Stimulated activated CD8-positive, alpha-beta memory T cell treated with anti-CD3 and anti-CD28 coated beads, Interleukin-7, amount 100 ng/mL, for 24 hours (primary cell): Measurements from ENCODE around the gene PRDX5.

Experiments
- DNase-seq: peaks from one replicate; pipeline ENCODE4 v3.0.0-alpha.2; 2020; ENCODE audit warnings: low read depth

PRDX5 gene

DNA sequence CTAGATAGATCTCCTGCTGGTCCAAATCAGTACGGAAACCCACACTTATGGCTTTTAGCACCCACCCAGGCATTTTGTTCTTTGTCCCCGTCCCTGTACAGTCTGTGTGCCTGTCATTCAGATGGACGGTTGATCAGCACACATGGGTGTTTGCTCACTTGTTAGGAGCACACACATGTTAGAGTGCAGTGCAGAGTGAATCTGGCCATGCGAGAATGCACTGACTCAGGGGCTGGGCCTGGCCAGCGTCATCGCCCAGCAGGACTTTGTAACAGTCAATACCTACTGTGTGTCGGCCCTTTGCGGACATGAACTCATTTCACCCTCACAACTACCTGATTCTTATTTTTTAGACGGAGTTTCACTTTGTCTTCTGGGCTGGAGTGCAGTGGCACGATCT, 44.4 kb downstream of the PRDX5 start:
- no peak for DNase-seq

DNA sequence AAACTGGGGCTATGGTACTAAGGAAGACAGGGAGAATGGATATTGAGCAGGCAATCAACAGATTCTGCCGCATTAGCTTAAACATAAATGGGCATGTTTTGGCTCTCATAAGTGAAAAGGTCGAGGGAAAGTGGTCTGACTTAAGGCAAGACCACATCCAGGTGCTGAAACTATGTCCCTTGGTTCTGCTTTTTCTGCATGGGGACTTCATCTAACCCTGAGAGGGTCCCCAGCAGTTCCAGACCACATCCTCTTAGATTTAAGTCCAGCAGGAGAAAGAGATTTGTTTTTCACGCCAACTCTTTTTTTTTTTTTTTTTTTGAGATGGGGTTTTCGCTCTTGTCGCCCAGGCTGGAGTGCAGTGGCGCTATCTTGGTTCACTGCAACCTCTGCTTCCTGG, 46.5 kb downstream of the PRDX5 start:
- DNase-seq = no peak

DNA sequence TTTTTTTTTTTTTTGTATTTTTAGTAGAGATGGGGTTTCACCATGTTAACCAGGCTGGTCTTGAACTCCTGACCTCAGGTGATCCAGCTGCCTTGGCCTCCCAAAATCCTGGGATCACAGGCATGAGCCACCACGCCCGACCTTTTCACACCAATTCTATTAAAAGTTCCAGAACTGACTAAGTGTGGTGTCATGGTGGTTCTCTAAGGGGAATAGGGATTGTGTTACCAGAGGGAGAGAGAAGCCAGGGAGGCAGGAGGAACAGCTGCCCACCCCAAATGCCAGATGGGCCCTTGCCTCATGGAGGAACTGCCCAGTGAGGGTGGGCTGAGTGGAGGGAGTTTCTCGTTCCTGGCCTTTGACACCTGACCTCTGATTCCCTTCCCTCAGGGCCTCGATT, 47.0 kb downstream of the PRDX5 start:
- DNase-seq = no peak

DNA sequence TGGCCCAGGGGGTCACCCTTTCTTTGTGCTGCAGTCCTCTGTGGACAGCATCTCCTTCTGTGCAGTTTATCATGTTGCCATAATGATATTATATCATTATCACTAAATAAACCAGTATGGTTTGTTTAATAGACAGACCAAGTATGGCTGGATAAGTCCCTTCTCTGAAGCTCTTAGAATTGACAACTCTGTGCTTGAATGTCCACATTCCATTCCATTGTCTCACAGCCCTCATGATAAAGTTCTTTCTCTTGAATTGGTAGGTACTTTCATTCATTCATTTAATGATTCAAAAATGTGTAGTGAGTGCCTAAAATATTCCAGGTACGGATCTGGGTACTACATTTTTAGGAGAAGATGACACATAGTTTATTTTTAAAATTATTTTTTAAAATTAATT, 48.8 kb downstream of the PRDX5 start:
- DNase-seq = no peak

DNA sequence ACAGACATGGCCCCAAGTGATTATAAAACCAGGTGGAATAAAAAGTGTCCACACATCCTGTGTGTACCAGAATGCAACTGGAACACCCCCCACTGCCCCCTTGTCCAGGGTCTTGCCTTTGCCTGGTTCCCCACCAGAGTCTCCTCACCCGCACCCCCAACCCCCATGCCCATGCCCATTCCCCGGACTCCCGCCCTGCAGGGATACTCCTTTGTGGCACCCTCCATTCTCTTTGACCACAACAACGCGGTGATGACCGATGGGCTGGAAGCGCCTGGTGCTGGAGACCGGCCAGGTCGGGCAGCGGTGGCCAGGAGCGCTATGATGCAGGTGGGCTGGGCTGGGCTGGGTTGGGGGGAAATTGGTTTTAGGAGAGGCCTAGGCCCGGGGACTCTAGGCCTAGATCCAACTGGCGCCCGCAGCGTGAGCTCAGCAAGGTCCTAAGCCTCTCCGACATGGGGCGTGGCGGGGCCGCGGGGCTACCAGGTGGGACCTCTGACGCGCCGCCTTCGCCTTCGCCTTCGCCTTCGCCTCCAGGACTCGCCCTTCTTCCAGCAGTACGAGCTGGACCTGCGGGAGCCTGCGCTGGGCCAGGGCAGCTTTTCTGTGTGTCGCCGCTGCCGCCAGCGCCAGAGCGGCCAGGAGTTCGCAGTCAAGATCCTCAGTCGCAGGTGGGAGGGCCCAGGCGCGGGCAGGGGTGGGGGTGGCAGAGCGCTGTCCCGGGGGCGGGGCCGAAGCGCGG, 50.2 kb downstream of the PRDX5 start:
- DNase-seq = no peak

DNA sequence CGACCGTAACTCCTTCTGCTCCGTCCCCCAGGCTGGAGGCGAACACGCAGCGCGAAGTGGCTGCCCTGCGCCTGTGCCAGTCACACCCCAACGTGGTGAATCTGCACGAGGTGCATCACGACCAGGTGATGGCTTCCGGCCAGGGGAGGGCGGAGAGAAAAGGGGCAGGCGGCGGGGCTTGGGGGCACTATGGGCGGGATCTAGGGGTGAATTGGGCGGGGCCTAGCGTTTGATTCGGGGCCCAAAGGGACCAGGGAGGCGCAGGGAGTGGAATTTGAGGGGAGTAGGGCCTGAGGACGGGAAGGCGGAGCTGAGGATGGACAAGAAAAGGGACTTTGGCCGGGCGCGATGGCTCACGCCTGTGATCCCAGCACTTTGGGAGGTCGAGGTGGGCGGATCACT, 50.8 kb downstream of the PRDX5 start:
- no peak for DNase-seq

DNA sequence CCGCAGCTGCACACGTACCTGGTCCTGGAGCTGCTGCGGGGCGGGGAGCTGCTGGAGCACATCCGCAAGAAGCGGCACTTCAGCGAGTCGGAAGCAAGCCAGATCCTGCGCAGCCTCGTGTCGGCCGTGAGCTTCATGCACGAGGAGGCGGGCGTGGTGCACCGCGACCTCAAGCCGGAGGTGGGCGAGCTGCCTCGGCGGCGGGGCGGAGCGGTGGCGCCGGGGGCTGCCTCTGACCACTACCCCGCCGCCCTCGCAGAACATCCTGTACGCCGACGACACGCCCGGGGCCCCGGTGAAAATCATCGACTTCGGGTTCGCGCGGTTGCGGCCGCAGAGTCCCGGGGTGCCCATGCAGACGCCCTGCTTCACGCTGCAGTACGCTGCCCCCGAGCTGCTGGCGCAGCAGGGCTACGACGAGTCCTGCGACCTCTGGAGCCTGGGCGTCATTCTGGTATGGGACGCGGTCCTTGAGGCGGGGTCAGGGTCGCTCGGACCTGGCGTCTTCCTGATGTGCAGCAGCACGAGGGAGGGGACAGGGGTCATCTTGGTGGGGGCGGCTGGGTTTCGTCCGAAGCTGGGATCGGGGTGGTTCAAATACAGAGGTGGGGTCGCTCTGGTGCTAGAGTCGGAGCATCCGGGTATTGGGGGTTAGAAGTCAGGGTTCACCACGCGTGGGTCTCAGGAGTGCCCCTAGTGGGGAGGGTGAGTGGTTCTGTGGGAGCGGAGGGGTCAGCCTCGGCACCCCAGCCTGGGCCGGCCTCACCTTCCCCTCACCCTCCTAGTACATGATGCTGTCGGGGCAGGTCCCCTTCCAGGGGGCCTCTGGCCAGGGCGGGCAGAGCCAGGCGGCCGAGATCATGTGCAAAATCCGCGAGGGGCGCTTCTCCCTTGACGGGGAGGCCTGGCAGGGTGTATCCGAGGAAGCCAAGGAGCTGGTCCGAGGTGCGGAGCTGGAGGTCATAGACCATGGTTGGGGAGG, 51.8 kb downstream of the PRDX5 start:
- no peak for DNase-seq

DNA sequence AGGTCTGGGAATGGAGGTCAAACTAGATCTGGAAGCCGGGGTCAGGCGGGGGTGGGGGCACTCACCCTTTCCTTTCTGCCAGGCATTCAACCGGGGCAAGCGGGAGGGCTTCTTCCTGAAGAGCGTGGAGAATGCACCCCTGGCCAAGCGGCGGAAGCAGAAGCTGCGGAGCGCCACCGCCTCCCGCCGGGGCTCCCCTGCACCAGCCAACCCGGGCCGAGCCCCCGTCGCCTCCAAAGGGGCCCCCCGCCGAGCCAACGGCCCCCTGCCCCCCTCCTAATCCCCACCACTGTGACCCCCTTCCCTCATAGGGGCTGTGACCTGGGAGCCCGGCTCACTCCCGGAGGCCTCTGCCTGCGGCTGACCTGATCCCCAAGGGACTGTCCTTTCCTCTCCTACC, 53.3 kb downstream of the PRDX5 start:
- no peak for DNase-seq
